ENCODE data around the gene SEC22C. TPM values are rescaled to one million over a fixed set of nuclear protein-coding genes. Genes with fewer than 3 reads are reported as not detected.

SEC22C gene
- total RNA-seq, 4 donors from 2014 or later, result 30.5 to 56.4 (median 38.7) TPM

DNA sequence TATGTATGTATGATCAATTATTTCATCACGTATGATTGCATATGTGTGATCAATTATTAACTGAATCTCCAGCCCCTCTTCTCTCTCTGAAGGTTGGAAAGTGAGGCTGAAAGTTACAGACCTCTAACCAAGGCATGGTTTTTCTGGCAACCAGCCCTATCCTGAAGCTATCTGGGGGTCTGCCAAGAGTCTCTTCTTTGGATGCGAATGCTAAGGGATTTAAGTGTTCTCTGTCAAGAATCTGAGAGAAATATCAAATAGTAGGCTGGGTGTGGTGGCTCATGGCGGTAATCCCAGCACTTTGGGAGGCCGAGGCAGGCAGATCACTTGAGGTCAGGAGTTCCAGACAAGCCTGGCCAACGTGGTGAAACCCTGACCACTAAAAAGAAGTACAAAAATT is 26.8 kb upstream of the SEC22C start:
- Histone ChIP-seq H3K4me3 (no peak overlapping the region), H3K9me3 (no peaks in the 10 kb centered on the region), H3K27ac (no peak overlapping the region), H3K36me3 (peaks cover 0 to 5% (median 0%) of the 10 kb centered on the region in 3 donors), H3K4me1 (peaks cover 0 to 28% (median 0%) of the 10 kb centered on the region in 4 donors), H3K27me3 (no peaks in the 10 kb centered on the region)
- DNase-seq, result no peak
- no peak for TF ChIP-seq POLR2A (IDR thresholded peaks at IDR 0.05)
- TF ChIP-seq, protein P1, sequence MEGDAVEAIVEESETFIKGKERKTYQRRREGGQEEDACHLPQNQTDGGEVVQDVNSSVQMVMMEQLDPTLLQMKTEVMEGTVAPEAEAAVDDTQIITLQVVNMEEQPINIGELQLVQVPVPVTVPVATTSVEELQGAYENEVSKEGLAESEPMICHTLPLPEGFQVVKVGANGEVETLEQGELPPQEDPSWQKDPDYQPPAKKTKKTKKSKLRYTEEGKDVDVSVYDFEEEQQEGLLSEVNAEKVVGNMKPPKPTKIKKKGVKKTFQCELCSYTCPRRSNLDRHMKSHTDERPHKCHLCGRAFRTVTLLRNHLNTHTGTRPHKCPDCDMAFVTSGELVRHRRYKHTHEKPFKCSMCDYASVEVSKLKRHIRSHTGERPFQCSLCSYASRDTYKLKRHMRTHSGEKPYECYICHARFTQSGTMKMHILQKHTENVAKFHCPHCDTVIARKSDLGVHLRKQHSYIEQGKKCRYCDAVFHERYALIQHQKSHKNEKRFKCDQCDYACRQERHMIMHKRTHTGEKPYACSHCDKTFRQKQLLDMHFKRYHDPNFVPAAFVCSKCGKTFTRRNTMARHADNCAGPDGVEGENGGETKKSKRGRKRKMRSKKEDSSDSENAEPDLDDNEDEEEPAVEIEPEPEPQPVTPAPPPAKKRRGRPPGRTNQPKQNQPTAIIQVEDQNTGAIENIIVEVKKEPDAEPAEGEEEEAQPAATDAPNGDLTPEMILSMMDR (IDR thresholded peaks at IDR 0.05), result no peak

DNA sequence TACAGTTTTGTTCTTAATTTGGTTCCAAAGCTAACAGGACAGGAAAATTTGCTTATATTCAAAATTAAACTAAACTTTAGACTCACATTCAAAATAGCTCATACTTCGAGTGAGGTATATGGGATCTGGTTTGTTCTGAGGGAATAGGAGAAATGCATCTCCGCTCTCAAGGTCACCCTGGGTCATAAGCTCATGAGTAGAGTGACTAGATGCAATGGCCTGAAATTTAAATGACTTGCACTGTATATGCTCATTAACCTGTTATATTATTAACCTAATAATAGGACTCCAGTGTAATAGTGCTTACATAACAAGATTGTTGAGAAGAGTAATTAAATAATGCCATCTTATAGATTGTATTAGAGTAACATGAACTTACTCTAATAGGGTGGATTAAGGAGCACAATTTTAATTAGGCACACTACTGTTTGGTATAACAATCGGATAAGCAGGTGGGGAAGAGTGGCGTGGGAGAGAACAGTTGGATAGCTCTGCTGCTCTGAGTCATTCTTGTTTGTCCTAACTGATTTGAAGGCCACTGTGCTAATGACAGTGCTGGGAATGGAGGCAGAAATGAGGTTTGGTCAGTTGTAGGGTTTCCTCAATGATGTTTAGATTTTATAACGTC is 23.9 kb upstream of the SEC22C start:
- H3K9me3 ChIP-seq, result no peaks in the 10 kb centered on the region
- H3K4me1 ChIP-seq, result peaks cover 0 to 29% (median 4%) of the 10 kb centered on the region in 4 donors
- no peak for DNase-seq
- no peak for TF ChIP-seq POLR2A (IDR thresholded peaks at IDR 0.05)
- TF ChIP-seq, protein P1 (IDR thresholded peaks at IDR 0.05), result no peak
- H3K4me3 ChIP-seq, result no peak overlapping the region
- no peak overlapping the region for H3K27ac ChIP-seq
- H3K27me3 ChIP-seq, result no peaks in the 10 kb centered on the region
- H3K36me3 ChIP-seq, result peaks cover 0 to 5% (median 0%) of the 10 kb centered on the region in 3 donors

DNA sequence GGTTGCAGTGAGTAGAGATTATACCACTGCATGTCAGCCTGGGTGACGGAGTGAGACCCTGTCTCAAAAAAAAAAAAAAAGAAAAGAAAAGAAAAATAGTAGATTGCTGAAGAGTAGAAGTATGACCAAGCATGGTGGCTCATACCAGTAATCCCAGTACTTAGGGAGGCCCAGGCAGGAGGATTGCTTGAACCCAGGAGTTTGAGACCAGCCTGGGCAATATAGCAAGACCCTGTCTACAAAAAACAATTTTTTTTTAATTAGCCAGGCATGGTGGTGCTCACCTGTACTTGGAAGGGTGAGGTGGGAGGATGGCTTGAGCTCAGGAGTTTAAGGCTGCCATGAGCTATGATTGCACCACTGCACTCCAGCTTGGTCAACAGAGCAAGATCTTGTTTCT is 21.2 kb upstream of the SEC22C start:
- DNase-seq, result no peak
- Histone ChIP-seq H3K27me3 (no peaks in the 10 kb centered on the region), H3K27ac (no peak overlapping the region), H3K9me3 (no peaks in the 10 kb centered on the region), H3K4me3 (no peak overlapping the region), H3K4me1 (peaks cover 0 to 24% (median 4%) of the 10 kb centered on the region in 4 donors), H3K36me3 (no peaks in the 10 kb centered on the region)
- TF ChIP-seq, protein P1 (IDR thresholded peaks at IDR 0.05), result no peak

DNA sequence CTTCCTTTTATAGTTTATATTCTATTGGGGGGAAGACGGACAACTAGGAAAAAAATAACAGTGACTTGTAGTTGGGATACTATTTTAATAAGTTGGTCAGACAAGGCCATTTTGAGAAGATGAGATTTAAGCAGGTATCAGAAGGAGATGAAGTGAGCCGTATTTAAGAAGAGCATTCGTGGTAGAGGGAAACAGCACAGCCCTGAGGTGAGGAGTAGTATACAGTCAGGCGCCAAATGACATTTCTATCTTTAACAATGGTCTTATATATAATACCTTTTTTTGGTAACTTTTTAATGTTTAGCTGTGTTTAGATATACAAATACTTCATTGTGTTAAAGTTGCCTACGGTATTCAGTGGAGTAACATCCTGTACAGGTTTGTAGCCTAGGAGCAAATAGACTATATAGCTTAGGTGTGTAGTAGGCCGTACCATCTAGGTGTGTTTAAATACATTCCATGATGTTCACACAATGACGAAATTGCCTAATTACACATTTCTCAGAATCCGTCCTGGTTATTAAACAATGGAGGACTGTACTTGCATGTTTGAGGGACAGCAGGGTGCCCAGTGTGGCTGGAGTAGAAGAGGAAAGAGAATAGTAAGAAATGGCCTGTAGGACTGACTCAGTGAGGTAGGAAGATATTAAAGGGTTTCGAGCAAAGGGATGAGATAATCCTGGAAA is 20.3 kb upstream of the SEC22C start:
- no peak for DNase-seq
- Histone ChIP-seq H3K4me1 (peaks cover 0 to 24% (median 4%) of the 10 kb centered on the region in 4 donors), H3K27ac (peak overlapping the region in 2 of 4 donors; percentile 42 to 96)

DNA sequence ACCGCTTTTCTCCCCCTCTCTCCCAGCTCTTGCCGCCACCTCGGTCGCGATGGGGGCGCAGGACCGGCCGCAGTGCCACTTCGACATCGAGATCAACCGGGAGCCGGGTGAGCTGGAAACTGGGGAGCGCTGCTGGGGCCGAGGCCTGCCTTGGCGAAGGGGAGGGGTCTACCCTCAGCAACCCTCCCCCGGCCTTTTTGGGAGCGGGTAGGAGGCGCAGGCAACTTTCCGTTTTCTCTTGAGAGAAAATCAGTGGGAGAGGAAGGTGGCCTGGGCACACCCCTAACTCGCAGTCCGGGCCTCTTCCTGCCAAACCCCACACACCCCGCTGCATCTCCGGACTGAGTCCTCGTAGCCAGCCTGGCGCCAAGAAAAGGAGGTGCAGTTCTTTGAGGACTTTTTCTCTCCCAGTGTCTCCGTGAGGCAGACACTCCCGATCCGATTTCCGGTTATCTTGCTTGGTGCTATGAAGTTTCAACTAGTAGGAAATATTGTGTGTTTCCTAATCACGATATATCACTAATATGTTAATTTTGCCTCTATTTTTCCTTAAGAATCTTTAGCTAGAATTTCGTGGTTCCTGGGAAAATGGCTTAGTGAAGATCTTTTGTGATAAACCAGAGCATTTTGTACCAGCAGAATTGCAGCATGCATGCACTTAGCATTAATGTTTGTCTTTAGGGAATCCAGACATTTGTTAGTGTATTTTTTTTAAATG is 19.4 kb upstream of the SEC22C start:
- Histone ChIP-seq H3K4me1 (peaks cover 0 to 24% (median 4%) of the 10 kb centered on the region in 4 donors), H3K4me3 (peak overlapping the region; percentile 69 to 94 (median 90)), H3K9me3 (no peaks in the 10 kb centered on the region), H3K27ac (peak overlapping the region; percentile 93 to 99 (median 96)), H3K36me3 (no peaks in the 10 kb centered on the region), H3K27me3 (no peaks in the 10 kb centered on the region)
- DNase-seq, result peak in 2 of 3 donors; percentile 64 to 82
- TF ChIP-seq POLR2A (IDR thresholded peaks at IDR 0.05), result peak in 1 of 2 donors; percentile 5
- TF ChIP-seq, protein P1 (IDR thresholded peaks at IDR 0.05), result peak in 3 of 6 experiments; percentile 43 to 48 (median 48)

More for the DNA sequence above, 20.3 kb upstream of the SEC22C start:
- TF ChIP-seq POLR2A (IDR thresholded peaks at IDR 0.05), result no peak
- TF ChIP-seq, protein P1 (IDR thresholded peaks at IDR 0.05), result peak in 3 of 6 experiments; percentile 15 to 61 (median 21)
- no peaks in the 10 kb centered on the region for H3K36me3 ChIP-seq
- no peaks in the 10 kb centered on the region for H3K27me3 ChIP-seq
- no peaks in the 10 kb centered on the region for H3K9me3 ChIP-seq
- H3K4me3 ChIP-seq, result peak overlapping the region; percentile 69 to 94 (median 90)
